Upper lobe of left lung (tissue), 6 donors: Measurements from ENCODE around the gene C7. TPM values are rescaled to one million over a fixed set of nuclear protein-coding genes. Genes with fewer than 3 reads are reported as not detected.

Experiments used
- ATAC-seq, 2 donors: fragments of 200-7000 bp; cut with Tn5 transposase; one replicate each; pipeline ENCODE4 v1.9.1; 2022; ENCODE audit warnings: mild to moderate bottlenecking in 2 of 2, moderate library complexity in 2 of 2; ENCODE audit not compliant: low FRiP score in 2 of 2
- DNase-seq, 2 donors: peaks; one replicate each; pipeline ENCODE4 v3.0.0-alpha.2; 2019 to 2020
- H3K27ac ChIP-seq, 4 donors: fragments of 200-600 bp; sonication (generic); one replicate each; pipeline ENCODE4 v1.5.1; 2016 to 2019
- H3K27me3 ChIP-seq, 4 donors: fragments of 200-600 bp; sonication (generic); one replicate each; pipeline ENCODE4 v1.5.1; 2017 to 2019
- H3K36me3 ChIP-seq, 4 donors: fragments of 200-600 bp; sonication (generic); one replicate each; pipeline ENCODE4 v1.5.1; 2016 to 2019
- H3K4me1 ChIP-seq, 4 donors: fragments of 200-600 bp; sonication (generic); one replicate each; pipeline ENCODE4 v1.5.1; 2018 to 2019
- H3K4me3 ChIP-seq, 4 donors: fragments of 200-600 bp; sonication (generic); one replicate each; pipeline ENCODE4 v1.5.1; 2017 to 2019; ENCODE audit warnings: mild to moderate bottlenecking in 2 of 4, moderate library complexity in 1 of 4
- H3K9me3 ChIP-seq, 4 donors: fragments of 200-600 bp; sonication (generic); one replicate each; pipeline ENCODE4 v1.5.1; 2018 to 2019
- EP300 ChIP-seq, 4 donors: sonication (generic); formaldehyde crosslinking; IDR thresholded peaks; one replicate each; pipeline ENCODE4 v1.5.1; 2017; ENCODE audit warnings: antibody characterized with exemption in 4 of 4, control low read depth in 2 of 4
- POLR2A ChIP-seq, 4 donors: fragments of 450-650 bp; IDR thresholded peaks; one replicate each; pipeline ENCODE4 v1.5.1; 2016 to 2017; ENCODE audit warnings: antibody characterized with exemption in 4 of 4, mild to moderate bottlenecking in 2 of 4
- POLR2AphosphoS5 ChIP-seq, 2 donors: sonication (generic); formaldehyde crosslinking; IDR thresholded peaks; one replicate each; pipeline ENCODE4 v1.5.1; 2017; ENCODE audit warnings: antibody characterized with exemption in 2 of 2
- WGBS, 2 donors: methylation state at CpG; one replicate each; pipeline ENCODE4 v1.1.5; 2017 to 2018; 5-methylcytosine and 5-hydroxymethylcytosine counted together
- total RNA-seq, 6 donors: library from RNA; depleted of rRNA in 4 of 6; stranded (reverse); fragments of >200 nt in 4 of 6; gene quantifications; one replicate each; pipeline versions ENCODE4 v1.1.0 to v1.2.1, GENCODE V29; 2016 to 2021
- TF ChIP-seq, protein P1 (sequence below), 6 experiments: fragments of 450-650 bp in 4 of 6; fragments of 200-600 bp in 2 of 6; sonication (generic) in 2 of 6; IDR thresholded peaks; one replicate each; pipeline ENCODE4 v1.5.1; 2016 to 2019; ENCODE audit warnings: antibody characterized with exemption in 6 of 6
- donor health status: DM: no; HTN: no; CAD: no; lungs with moderate emphysema.
- donor health status: DM: no; HTN: yes; CAD: no; lungs with severe emphysema.

The C7 gene
- total RNA-seq, 6 donors from 2014 or later = 117 to 741 (median 203) TPM

DNA sequence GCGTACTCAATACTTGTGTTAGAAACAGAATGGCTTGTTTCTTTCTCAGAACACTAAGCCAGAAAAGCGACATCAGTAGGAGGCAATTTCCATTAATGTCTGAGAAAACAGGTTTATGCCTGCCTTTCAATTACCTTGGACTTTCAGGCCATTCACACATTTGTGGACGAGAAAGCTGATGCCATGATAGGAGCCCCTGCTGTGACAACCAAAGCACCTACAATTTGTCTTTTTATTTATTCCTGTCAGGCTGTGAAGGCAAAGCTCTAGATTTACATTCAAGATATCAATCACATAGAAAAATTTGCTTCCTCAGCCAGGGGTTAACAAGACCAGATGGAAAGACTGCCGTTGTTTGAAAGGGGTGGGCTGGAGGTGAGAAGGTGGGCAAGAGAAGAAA lies 76.2 kb downstream of the C7 start:
- H3K9me3 ChIP-seq = no peaks in the 10 kb centered on the region
- 56 to 60% methylated on average over 4 of the region's 4 CpGs for WGBS, 2 donors
- no peak overlapping the region for H3K4me3 ChIP-seq
- H3K36me3 ChIP-seq = no peaks in the 10 kb centered on the region
- H3K27ac ChIP-seq = no peak overlapping the region
- TF ChIP-seq POLR2AphosphoS5 (IDR thresholded peaks at IDR 0.05) = no peak
- TF ChIP-seq, protein P1, sequence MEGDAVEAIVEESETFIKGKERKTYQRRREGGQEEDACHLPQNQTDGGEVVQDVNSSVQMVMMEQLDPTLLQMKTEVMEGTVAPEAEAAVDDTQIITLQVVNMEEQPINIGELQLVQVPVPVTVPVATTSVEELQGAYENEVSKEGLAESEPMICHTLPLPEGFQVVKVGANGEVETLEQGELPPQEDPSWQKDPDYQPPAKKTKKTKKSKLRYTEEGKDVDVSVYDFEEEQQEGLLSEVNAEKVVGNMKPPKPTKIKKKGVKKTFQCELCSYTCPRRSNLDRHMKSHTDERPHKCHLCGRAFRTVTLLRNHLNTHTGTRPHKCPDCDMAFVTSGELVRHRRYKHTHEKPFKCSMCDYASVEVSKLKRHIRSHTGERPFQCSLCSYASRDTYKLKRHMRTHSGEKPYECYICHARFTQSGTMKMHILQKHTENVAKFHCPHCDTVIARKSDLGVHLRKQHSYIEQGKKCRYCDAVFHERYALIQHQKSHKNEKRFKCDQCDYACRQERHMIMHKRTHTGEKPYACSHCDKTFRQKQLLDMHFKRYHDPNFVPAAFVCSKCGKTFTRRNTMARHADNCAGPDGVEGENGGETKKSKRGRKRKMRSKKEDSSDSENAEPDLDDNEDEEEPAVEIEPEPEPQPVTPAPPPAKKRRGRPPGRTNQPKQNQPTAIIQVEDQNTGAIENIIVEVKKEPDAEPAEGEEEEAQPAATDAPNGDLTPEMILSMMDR (IDR thresholded peaks at IDR 0.05) = no peak
- no peak for TF ChIP-seq EP300 (IDR thresholded peaks at IDR 0.05)
- no peak for TF ChIP-seq POLR2A (IDR thresholded peaks at IDR 0.05)
- no peak for ATAC-seq
- no peak for DNase-seq
- H3K4me1 ChIP-seq = peaks cover 0 to 4% (median 0%) of the 10 kb centered on the region in 4 donors
- no peaks in the 10 kb centered on the region for H3K27me3 ChIP-seq

DNA sequence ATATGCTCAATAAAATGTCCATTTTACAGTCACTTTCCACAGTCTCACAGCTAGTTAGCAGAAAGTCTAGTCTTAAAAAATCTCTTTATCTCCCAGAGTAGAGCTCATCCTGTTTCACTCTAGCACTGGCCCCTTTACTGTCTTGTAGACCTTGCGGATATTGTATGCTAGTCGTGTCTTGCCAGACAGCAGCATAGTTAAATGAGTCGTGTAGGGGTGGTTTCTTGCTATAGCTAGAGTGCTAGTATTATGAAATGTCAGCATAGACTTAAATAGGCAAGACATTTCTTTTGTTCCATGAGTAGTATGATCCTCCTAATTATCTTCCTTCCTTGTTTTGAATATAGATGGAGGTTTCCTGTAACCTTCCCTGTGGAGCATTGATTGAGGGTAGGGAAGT lies 77.4 kb downstream of the C7 start:
- Histone ChIP-seq H3K4me3 (no peak overlapping the region), H3K36me3 (no peaks in the 10 kb centered on the region), H3K4me1 (peaks cover 0 to 10% (median 0%) of the 10 kb centered on the region in 4 donors), H3K27me3 (no peaks in the 10 kb centered on the region), H3K27ac (no peak overlapping the region), H3K9me3 (no peaks in the 10 kb centered on the region)
- no peak for TF ChIP-seq POLR2A (IDR thresholded peaks at IDR 0.05)
- TF ChIP-seq POLR2AphosphoS5 (IDR thresholded peaks at IDR 0.05) = no peak
- no peak for TF ChIP-seq EP300 (IDR thresholded peaks at IDR 0.05)
- TF ChIP-seq, protein P1 (IDR thresholded peaks at IDR 0.05) = no peak
- DNase-seq (no peak), ATAC-seq (no peak)
- WGBS, 2 donors = 66 to 88% methylated on average over 3 of the region's 3 CpGs

- ATAC-seq (no peak), DNase-seq (no peak)
- no peaks in the 10 kb centered on the region for H3K27me3 ChIP-seq
- no peaks in the 10 kb centered on the region for H3K36me3 ChIP-seq
- H3K27ac ChIP-seq = no peak overlapping the region
- no peak overlapping the region for H3K4me3 ChIP-seq
- H3K4me1 ChIP-seq = peaks cover 0 to 16% (median 1%) of the 10 kb centered on the region in 4 donors
- H3K9me3 ChIP-seq = no peaks in the 10 kb centered on the region
- TF ChIP-seq EP300 (IDR thresholded peaks at IDR 0.05) (no peak), POLR2A (IDR thresholded peaks at IDR 0.05) (no peak), POLR2AphosphoS5 (IDR thresholded peaks at IDR 0.05) (no peak)
- TF ChIP-seq, protein P1 (IDR thresholded peaks at IDR 0.05) = no peak
Observed at GRCh38 chr5:40987349-40987748, 78.1 kb downstream of the C7 start.

- Histone ChIP-seq H3K27ac (no peak overlapping the region), H3K9me3 (no peaks in the 10 kb centered on the region), H3K4me1 (peaks cover 0 to 16% (median 1%) of the 10 kb centered on the region in 4 donors), H3K4me3 (no peak overlapping the region), H3K36me3 (no peaks in the 10 kb centered on the region), H3K27me3 (no peaks in the 10 kb centered on the region)
- no peak for DNase-seq
- 92 to 93% methylated on average over 8 of the region's 8 CpGs for WGBS, 2 donors
- ATAC-seq = no peak
- TF ChIP-seq, protein P1 (IDR thresholded peaks at IDR 0.05) = no peak
- TF ChIP-seq POLR2A (IDR thresholded peaks at IDR 0.05) = no peak
- TF ChIP-seq EP300 (IDR thresholded peaks at IDR 0.05) = no peak
- no peak for TF ChIP-seq POLR2AphosphoS5 (IDR thresholded peaks at IDR 0.05)
Observed at GRCh38 chr5:40988746-40989510, 79.6 kb downstream of the C7 start.
